Fibroblast of lung (primary cell): ENCODE results near the gene ZNF672. TPM values are rescaled to one million over a fixed set of nuclear protein-coding genes. Genes with fewer than 3 reads are reported as not detected.
A peak's percentile ranks its signal among the peaks of the same experiment; 100 is the strongest.

ENCODE experiments used
- DNase-seq, 2 donors: peaks; one replicate each; pipeline versions ENCODE4 v3.0.0 to v3.0.0-alpha.2; 2010; ENCODE audit warnings: low read depth in 2 of 2
- H2AFZ ChIP-seq: 2 replicates; pipeline ENCODE4 v1.5.1; 2012; ENCODE audit warnings: low read length, control low read depth, inconsistent platforms
- H3K27ac ChIP-seq: 2 replicates; pipeline ENCODE4 v1.5.1; 2011; ENCODE audit warnings: low read length, control low read depth; ENCODE audit not compliant: insufficient read depth
- H3K27me3 ChIP-seq: 2 replicates; pipeline ENCODE4 v1.5.1; 2011; ENCODE audit warnings: mild to moderate bottlenecking, low read length; ENCODE audit not compliant: control insufficient read depth, insufficient read depth
- H3K36me3 ChIP-seq: 2 replicates; pipeline ENCODE4 v1.5.1; 2011; ENCODE audit warnings: low read length; ENCODE audit not compliant: control insufficient read depth, insufficient read depth
- H3K4me1 ChIP-seq: 2 replicates; pipeline ENCODE4 v1.5.1; 2011; ENCODE audit warnings: low read length; ENCODE audit not compliant: control insufficient read depth, insufficient read depth; ENCODE audit errors: extremely low read depth
- H3K4me2 ChIP-seq: 2 replicates; pipeline ENCODE4 v1.5.1; 2011; ENCODE audit warnings: low read length, control low read depth; ENCODE audit not compliant: insufficient read depth; ENCODE audit errors: extremely low read depth
- H3K4me3 ChIP-seq, 4 experiments: fragments of 200-600 bp in 1 of 4; sonication (generic) in 1 of 4; replicated peaks in 1 of 4; 2 replicates each; pipeline ENCODE4 v1.5.1; 2011 to 2016; ENCODE audit warnings: low read length in 4 of 4, low read depth in 3 of 4, mild to moderate bottlenecking in 3 of 4, control low read depth in 2 of 4, inconsistent platforms in 1 of 4, mixed read lengths in 1 of 4; ENCODE audit not compliant: insufficient read depth in 1 of 4; ENCODE audit errors: control extremely low read depth in 1 of 4
- H3K79me2 ChIP-seq: 2 replicates; pipeline ENCODE4 v1.5.1; 2012; ENCODE audit warnings: mild to moderate bottlenecking, low read length, inconsistent platforms; ENCODE audit not compliant: control insufficient read depth, insufficient read depth
- H3K9ac ChIP-seq: 2 replicates; pipeline ENCODE4 v1.5.1; 2011; ENCODE audit warnings: mild to moderate bottlenecking, low read length, control low read depth; ENCODE audit not compliant: insufficient read depth
- H3K9me3 ChIP-seq: 2 replicates; pipeline ENCODE4 v1.5.1; 2012; ENCODE audit warnings: low read depth, low read length; ENCODE audit not compliant: control insufficient read depth, insufficient read depth
- H4K20me1 ChIP-seq: 2 replicates; pipeline ENCODE4 v1.5.1; 2011; ENCODE audit warnings: low read length; ENCODE audit not compliant: control insufficient read depth, insufficient read depth; ENCODE audit errors: extremely low read depth
- EZH2 ChIP-seq: IDR thresholded peaks from 2 replicates; pipeline ENCODE4 v1.5.1; 2012; ENCODE audit warnings: low read length, control low read depth, mild to moderate bottlenecking; ENCODE audit errors: missing control alignments
- polyA plus RNA-seq, 2 donors: library from polyadenylated mRNA; depleted of rRNA in 1 of 2; stranded (reverse) in 1 of 2; unstranded in 1 of 2; fragments of >200 nt; gene quantifications; 2 replicates each; pipeline ENCODE4 v1.2.1, GENCODE V29; 2011 to 2012; ENCODE audit warnings: missing spikeins in 1 of 2
- total RNA-seq: library from RNA; depleted of rRNA; stranded (reverse); fragments of >200 nt; gene quantifications from 2 replicates; pipeline ENCODE4 v1.2.1, GENCODE V29; 2014
- TF ChIP-seq, protein P1 (sequence below), 2 donors: IDR thresholded peaks in 1 of 2; conservative IDR thresholded peaks in 1 of 2; 1 replicate in 1 of 2; 2 replicates in 1 of 2; pipeline ENCODE4 v1.5.1; 2011 to 2012; ENCODE audit warnings: low read length in 2 of 2, control low read depth in 1 of 2, inconsistent platforms in 1 of 2, low read depth in 1 of 2, mild to moderate bottlenecking in 1 of 2

ZNF672 gene
- total and polyA plus RNA-seq, 2 donors (not counting 1 experiment from before 2014, with no cell fraction given), result 10.3 to 15.5 TPM

- H3K4me3 ChIP-seq, result peak overlapping the region; percentile 53 to 80 (median 62)
- DNase-seq, result no peak
- H3K36me3 ChIP-seq, result peaks cover 12% of the 10 kb centered on the region
- H3K79me2 ChIP-seq, result peaks cover 12% of the 10 kb centered on the region
- peak overlapping the region; percentile 13 for H3K9ac ChIP-seq
- no peaks in the 10 kb centered on the region for H4K20me1 ChIP-seq
- H2AFZ ChIP-seq, result peak overlapping the region; percentile 0
- H3K27me3 ChIP-seq, result no peaks in the 10 kb centered on the region
- no peak overlapping the region for H3K27ac ChIP-seq
- TF ChIP-seq EZH2, result no peak
- H3K9me3 ChIP-seq, result no peaks in the 10 kb centered on the region
- H3K4me1 ChIP-seq, result peaks cover 9% of the 10 kb centered on the region
- H3K4me2 ChIP-seq, result peak overlapping the region; percentile 94
These were observed 19.7 kb downstream of the ZNF672 start for GRCh38 chr1:248857749-248858095.

GRCh38 chr1:248858096-248858890, 20.3 kb downstream of the ZNF672 start:
- peak overlapping the region; percentile 68 for H3K27ac ChIP-seq
- H3K9me3 ChIP-seq, result no peaks in the 10 kb centered on the region
- DNase-seq, result peak; percentile 54 to 69
- peak overlapping the region; percentile 77 for H2AFZ ChIP-seq
- H3K4me3 ChIP-seq, result peak overlapping the region; percentile 53 to 80 (median 62)
- H3K4me1 ChIP-seq, result peaks cover 9% of the 10 kb centered on the region
- H3K9ac ChIP-seq, result peak overlapping the region; percentile 11
- H3K27me3 ChIP-seq, result no peaks in the 10 kb centered on the region
- peaks cover 12% of the 10 kb centered on the region for H3K36me3 ChIP-seq
- peak overlapping the region; percentile 94 for H3K4me2 ChIP-seq
- no peaks in the 10 kb centered on the region for H4K20me1 ChIP-seq
- H3K79me2 ChIP-seq, result peaks cover 12% of the 10 kb centered on the region
- no peak for TF ChIP-seq EZH2
- TF ChIP-seq, protein P1, sequence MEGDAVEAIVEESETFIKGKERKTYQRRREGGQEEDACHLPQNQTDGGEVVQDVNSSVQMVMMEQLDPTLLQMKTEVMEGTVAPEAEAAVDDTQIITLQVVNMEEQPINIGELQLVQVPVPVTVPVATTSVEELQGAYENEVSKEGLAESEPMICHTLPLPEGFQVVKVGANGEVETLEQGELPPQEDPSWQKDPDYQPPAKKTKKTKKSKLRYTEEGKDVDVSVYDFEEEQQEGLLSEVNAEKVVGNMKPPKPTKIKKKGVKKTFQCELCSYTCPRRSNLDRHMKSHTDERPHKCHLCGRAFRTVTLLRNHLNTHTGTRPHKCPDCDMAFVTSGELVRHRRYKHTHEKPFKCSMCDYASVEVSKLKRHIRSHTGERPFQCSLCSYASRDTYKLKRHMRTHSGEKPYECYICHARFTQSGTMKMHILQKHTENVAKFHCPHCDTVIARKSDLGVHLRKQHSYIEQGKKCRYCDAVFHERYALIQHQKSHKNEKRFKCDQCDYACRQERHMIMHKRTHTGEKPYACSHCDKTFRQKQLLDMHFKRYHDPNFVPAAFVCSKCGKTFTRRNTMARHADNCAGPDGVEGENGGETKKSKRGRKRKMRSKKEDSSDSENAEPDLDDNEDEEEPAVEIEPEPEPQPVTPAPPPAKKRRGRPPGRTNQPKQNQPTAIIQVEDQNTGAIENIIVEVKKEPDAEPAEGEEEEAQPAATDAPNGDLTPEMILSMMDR (conservative IDR thresholded peaks at IDR 0.05 in 1 of 2, IDR thresholded peaks at IDR 0.05 in 1 of 2; ENCODE audit: low read depth in 1 of 2, low read length in 2 of 2), result peak in 1 of 2 donors; percentile 28

- TF ChIP-seq, protein P1 (conservative IDR thresholded peaks at IDR 0.05 in 1 of 2, IDR thresholded peaks at IDR 0.05 in 1 of 2; ENCODE audit: low read depth in 1 of 2, low read length in 2 of 2), result no peak
- peak within 1 kb of the TSS; percentile 70 for H3K27ac ChIP-seq
- H2AFZ ChIP-seq, result peak within 1 kb of the TSS; percentile 89
- no peaks in the 10 kb centered on the region for H3K9me3 ChIP-seq
- peak within 1 kb of the TSS; percentile 64 for H3K9ac ChIP-seq
- H3K27me3 ChIP-seq, result no peaks in the 10 kb centered on the region
- H3K4me3 ChIP-seq, result peak within 1 kb of the TSS; percentile 55 to 80 (median 68)
- H3K79me2 ChIP-seq, result peaks cover 12% of the 10 kb centered on the region
- H3K4me2 ChIP-seq, result peak within 1 kb of the TSS; percentile 94
- peak; percentile 97 to 98 for DNase-seq
- no peaks in the 10 kb centered on the region for H4K20me1 ChIP-seq
- peaks cover 8% of the 10 kb centered on the region for H3K36me3 ChIP-seq
- H3K4me1 ChIP-seq, result peaks cover 9% of the 10 kb centered on the region
These were observed 21.2 kb downstream of the ZNF672 start, which contains the start of gene ZNF692 for GRCh38 chr1:248858891-248859889. Gene ZNF692 (minus strand): TSS chr1:248859085. CDS start chr1:248858309, 776 bp downstream.
